Panc1 (cell line): Measurements from ENCODE around the gene USP6NL.

Experiments
- CTCF ChIP-seq: fragments of 450-650 bp; IDR thresholded peaks from 2 replicates; pipeline ENCODE4 v1.5.1; 2017; ENCODE audit warnings: mild to moderate bottlenecking
- POLR2AphosphoS5 ChIP-seq: IDR thresholded peaks from 2 replicates; pipeline ENCODE4 v1.6.1; 2012; ENCODE audit warnings: mild to moderate bottlenecking, low read depth, low read length, moderate library complexity
- REST ChIP-seq, 2 experiments: IDR thresholded peaks; 2 replicates each; pipeline ENCODE4 v1.6.1; 2011 to 2012; ENCODE audit warnings: low read depth in 2 of 2, control low read depth in 1 of 2, low read length in 1 of 2, mild to moderate bottlenecking in 1 of 2, moderate library complexity in 1 of 2; ENCODE audit not compliant: insufficient read depth in 1 of 2
- TCF7L2 ChIP-seq: IDR thresholded peaks from 2 replicates; pipeline ENCODE4 v1.6.1; 2011; ENCODE audit warnings: mild to moderate bottlenecking, low read depth, low read length, inconsistent platforms

- no peak for TF ChIP-seq CTCF
- no peak for TF ChIP-seq REST (IDR thresholded peaks at IDR 0.05; ENCODE audit: insufficient read depth in 1 of 2, low read depth in 2 of 2, low read length in 1 of 2)
- no peak for TF ChIP-seq POLR2AphosphoS5
- TF ChIP-seq TCF7L2 = no peak
These were observed 121.9 kb downstream of the USP6NL start for GRCh38 chr10:11489591-11489990.
